K562 (cell line): ENCODE measurements around the gene WASF3. TPM values are rescaled to one million over a fixed set of nuclear protein-coding genes. Genes with fewer than 3 reads are reported as not detected.

Source experiments
- ATAC-seq: fragments of 200-7000 bp; cut with Tn5 transposase; 3 replicates; pipeline ENCODE4 v1.9.1; 2020; ENCODE audit warnings: moderate library complexity
- BruUV-seq: library from RNA; stranded (reverse); fragments of 400-500 nt; replicated peaks from 2 replicates; lab custom pipeline; 2021; lab: Mats Ljungman, UMichigan
- CTCF ChIA-PET: fragments of 300-600 bp; formaldehyde crosslinking; extraction: SDS; loops from one replicate; lab custom pipeline; 2021; ENCODE audit warnings: low intra/inter-chr PET ratio; lab: Yijun Ruan, JAX
- POLR2A ChIA-PET: fragments of 300-600, 350-650 bp; sonication (Branson Sonifier 250); formaldehyde crosslinking; extraction: SDS; loops from one replicate; lab custom pipeline; 2021; ENCODE audit warnings: antibody characterized with exemption, inconsistent platforms; lab: Yijun Ruan, JAX
- DNase-seq, 4 experiments: peaks; one replicate each; pipeline versions ENCODE4 v3.0.0 to v3.0.0-alpha.2; 2011 to 2018; ENCODE audit warnings: low spot score in 3 of 4, mixed read lengths in 3 of 4; ENCODE audit errors: extremely low read depth in 1 of 4
- FAIRE-seq: peaks from 2 replicates; lab custom pipeline; 2011; peaks lifted over from hg19 to GRCh38; lab: Jason Lieb, UNC
- H2AFZ ChIP-seq: 2 replicates; pipeline ENCODE4 v1.6.0; 2011; ENCODE audit warnings: low read depth, low read length, control low read depth, inconsistent platforms
- H3K27ac ChIP-seq: fragments of 200-600 bp; 3 replicates; pipeline ENCODE4 v1.8.0; 2011; ENCODE audit warnings: low read depth, mild to moderate bottlenecking, control low read depth, inconsistent platforms, low read length, moderate library complexity, mixed read lengths; ENCODE audit errors: extremely low read depth
- H3K27me3 ChIP-seq, 2 experiments: fragments of 300-600 bp in 1 of 2; 2 replicates in 1 of 2; 3 replicates in 1 of 2; pipeline versions ENCODE4 v1.6.0 to v1.8.0; 2011; ENCODE audit warnings: inconsistent platforms in 2 of 2, low read length in 2 of 2, mild to moderate bottlenecking in 1 of 2, mixed read lengths in 1 of 2, moderate library complexity in 1 of 2; ENCODE audit not compliant: control insufficient read depth in 2 of 2, insufficient read depth in 2 of 2
- H3K36me3 ChIP-seq: fragments of 300-600 bp; 3 replicates; pipeline ENCODE4 v1.8.0; 2011; ENCODE audit warnings: mild to moderate bottlenecking, low read length, inconsistent platforms; ENCODE audit not compliant: control insufficient read depth, insufficient read depth
- H3K4me1 ChIP-seq, 2 experiments: fragments of 200-600 bp in 1 of 2; replicated peaks in 1 of 2; 2 replicates in 1 of 2; 3 replicates in 1 of 2; pipeline versions ENCODE4 v1.5.1 to v1.8.0; 2011; ENCODE audit warnings: inconsistent platforms in 2 of 2, low read length in 2 of 2, mild to moderate bottlenecking in 1 of 2, mixed read lengths in 1 of 2, moderate library complexity in 1 of 2; ENCODE audit not compliant: control insufficient read depth in 2 of 2, insufficient read depth in 2 of 2
- H3K4me2 ChIP-seq: 2 replicates; pipeline ENCODE4 v1.6.1; 2011; ENCODE audit warnings: low read length, control low read depth, inconsistent platforms, mixed read lengths; ENCODE audit not compliant: insufficient read depth
- H3K4me3 ChIP-seq: fragments of 200-600 bp; sonication (generic), shearing (Covaris generic); 2 replicates; pipeline ENCODE4 v1.5.1; 2016; ENCODE audit warnings: control low read depth, inconsistent platforms
- H3K79me2 ChIP-seq: fragments of 200-600 bp; 3 replicates; pipeline ENCODE4 v1.8.0; 2011; ENCODE audit warnings: low read length, inconsistent platforms; ENCODE audit not compliant: control insufficient read depth, insufficient read depth
- H3K9ac ChIP-seq, 2 experiments: 2 replicates each; pipeline versions ENCODE4 v1.6.0 to v1.6.1; 2011; ENCODE audit warnings: low read depth in 2 of 2, low read length in 2 of 2, control low read depth in 1 of 2, inconsistent platforms in 1 of 2, mild to moderate bottlenecking in 1 of 2, mixed read lengths in 1 of 2; ENCODE audit not compliant: insufficient read depth in 1 of 2
- H3K9me1 ChIP-seq: one replicate; pipeline ENCODE4 v1.6.0; 2011; ENCODE audit warnings: inconsistent platforms, mild to moderate bottlenecking, low read length, moderate library complexity; ENCODE audit not compliant: control insufficient read depth, insufficient read depth
- H3K9me3 ChIP-seq: replicated peaks from 2 replicates; pipeline ENCODE4 v1.5.1; 2011; ENCODE audit warnings: low read depth, low read length, inconsistent platforms; ENCODE audit not compliant: control insufficient read depth, insufficient read depth
- H4K20me1 ChIP-seq: replicated peaks from 2 replicates; pipeline ENCODE4 v1.6.1; 2011; ENCODE audit warnings: low read length, inconsistent platforms, mixed read lengths; ENCODE audit not compliant: control insufficient read depth, insufficient read depth
- CAMTA2 ChIP-seq: fragments of 250-450 bp; sonication (Bioruptor Pico); conservative IDR thresholded peaks from 2 replicates; pipeline ENCODE4 v1.5.1; 2022
- SMAD3 ChIP-seq: fragments of 450-650 bp; formaldehyde crosslinking; conservative IDR thresholded peaks from 2 replicates; pipeline ENCODE4 v1.4.0; 2020; ENCODE audit warnings: mild to moderate bottlenecking
- ZFP91 ChIP-seq: sonication (generic); formaldehyde crosslinking; IDR thresholded peaks from 2 replicates; pipeline ENCODE4 v1.8.0; 2022; ENCODE audit warnings: mild to moderate bottlenecking, missing genetic modification reagents
- WGBS: fragments of 100-300 bp; shearing (Covaris generic); methylation state at CpG from one replicate; pipeline ENCODE4 v1.1.6; 2016; ENCODE audit warnings: low coverage, mixed read lengths; ENCODE audit not compliant: insufficient coverage; ENCODE audit errors: missing lambda C conversion rate; 5-methylcytosine and 5-hydroxymethylcytosine counted together
- in situ Hi-C: fragments of 300-500 bp; cut with MboI; formaldehyde crosslinking; loops from 4 replicates; pipeline ENCODE4 v1.15.0; 2018; ENCODE audit warnings: inconsistent platforms, mixed read lengths
- intact Hi-C: fragments of 100-400 bp; cut with micrococcal nuclease; formaldehyde crosslinking; loops from 2 replicates; pipeline ENCODE4 v1.14.2; 2022
- polyA plus RNA-seq, 8 experiments: library from polyadenylated mRNA; depleted of rRNA in 4 of 8; stranded (reverse) in 5 of 8; unstranded in 3 of 8; fragments of >200 nt; fragmentation: Nextera tagmentation in 2 of 8; fragmentation: Illumina TruSeq in 1 of 8; extraction: Ambion mirVana in 2 of 8; extraction: Trizol in 1 of 8; gene quantifications; 2 replicates each; pipeline versions ENCODE4 v1.2.1 to v1.2.3, GENCODE V29; 2011 to 2014; ENCODE audit warnings: inconsistent platforms in 1 of 8, missing spikeins in 1 of 8
- total RNA-seq, 7 experiments: library from RNA; depleted of rRNA in 6 of 7; stranded (reverse); fragments of >200 nt in 6 of 7; fragmentation: Illumina TruSeq in 2 of 7; extraction: Trizol in 2 of 7; gene quantifications; 2 replicates each; pipeline versions ENCODE4 v1.2.1 to v1.2.3, GENCODE V29; 2011 to 2021; ENCODE audit warnings: low replicate concordance in 1 of 7

Gene WASF3
- total and polyA plus RNA-seq, 9 of the 15 experiments (the other 6 are each of a cell fraction or from before 2014, with no cell fraction given): 0.04 to 0.43 (median 0.11) TPM

DNA sequence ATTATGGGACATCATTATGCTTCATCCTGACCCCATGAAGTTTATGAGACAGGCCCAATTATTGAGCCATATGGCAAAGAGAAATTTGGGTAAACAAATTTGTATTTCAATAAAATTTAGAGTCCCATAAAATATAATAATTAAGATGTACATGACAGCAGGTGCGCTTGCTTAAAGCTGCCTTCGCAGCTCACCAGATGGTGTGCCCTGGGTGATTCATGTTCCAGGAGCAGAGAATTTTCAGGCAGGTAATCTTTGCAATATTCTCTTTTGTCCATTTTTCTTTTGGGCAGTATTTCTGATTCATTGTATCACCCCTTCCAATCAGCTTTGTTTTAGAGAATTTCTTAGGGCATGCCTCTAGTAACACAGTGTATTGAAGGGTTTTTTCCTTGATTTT, 39.5 kb upstream of the WASF3 start:
- H3K4me3 ChIP-seq: no peak overlapping the region
- BruUV-seq: no TSS peak
- H3K27ac ChIP-seq: no peak overlapping the region
- FAIRE-seq: no peak
- no peak overlapping the region for H3K4me2 ChIP-seq
- in situ Hi-C loops (no loop called here), intact Hi-C loops (no loop called here)
- no peaks in the 10 kb centered on the region for H3K9me3 ChIP-seq
- H3K4me1 ChIP-seq: no peaks in the 10 kb centered on the region
- no peaks in the 10 kb centered on the region; a peak in 1 of 5 replicates for H3K27me3 ChIP-seq
- H3K79me2 ChIP-seq: no peaks in the 10 kb centered on the region
- no peak overlapping the region for H2AFZ ChIP-seq
- no peak for ATAC-seq
- POLR2A ChIA-PET: interaction anchor here (0.7 kb wide), 1 partner anchor 12 kb away, joined by 3 read pairs; no protein-coding TSS in a partner anchor
- H3K36me3 ChIP-seq: no peaks in the 10 kb centered on the region
- CTCF ChIA-PET: no interaction called here
- no peak for DNase-seq
- no peaks in the 10 kb centered on the region for H3K9me1 ChIP-seq
- no peak overlapping the region for H3K9ac ChIP-seq
- TF ChIP-seq CAMTA2 (CRISPR knock-in tag): no peak
- H4K20me1 ChIP-seq: 0 out of 2 replicates have a peak, but pooled peaks cover 3% of the 10 kb centered on the region
- 0% methylated on average over 2 of the region's 2 CpGs for WGBS

- FAIRE-seq (no peak), DNase-seq (no peak), ATAC-seq (no peak)
- no peaks in the 10 kb centered on the region for H3K9me3 ChIP-seq
- ChIA-PET POLR2A (no interaction called here), CTCF (no interaction called here)
- TF ChIP-seq ZFP91 (peak; percentile 65; the same call in 1 of the 2 replicates), SMAD3 (CRISPR knock-in tag) (no peak)
- no peaks in the 10 kb centered on the region for H3K9me1 ChIP-seq
- in situ Hi-C loops (no loop called here), intact Hi-C loops (no loop called here)
- H2AFZ ChIP-seq: no peak overlapping the region
- BruUV-seq: no TSS peak
- H3K27me3 ChIP-seq: no peaks in the 10 kb centered on the region; a peak in 1 of 5 replicates
- 0 out of 2 replicates have a peak, but pooled peaks cover 3% of the 10 kb centered on the region for H4K20me1 ChIP-seq
- no peaks in the 10 kb centered on the region for H3K4me1 ChIP-seq
- no peak overlapping the region for H3K9ac ChIP-seq
- H3K4me2 ChIP-seq: no peak overlapping the region
- no peaks in the 10 kb centered on the region for H3K36me3 ChIP-seq
- no peak overlapping the region for H3K27ac ChIP-seq
- H3K4me3 ChIP-seq: no peak overlapping the region
- WGBS: 0% methylated on average over 4 of the region's 5 CpGs
- no peaks in the 10 kb centered on the region for H3K79me2 ChIP-seq
Measured at GRCh38 chr13:26518451-26518959, 39.0 kb upstream of the WASF3 start.
